GM13977 (cell line): Measurements from ENCODE around the gene SPDYE16.
"Not testable (repeated sequence)": the region's sequence is repeated elsewhere in the genome, so short reads cannot be mapped to it uniquely, and the experiment has no call there.

Source experiments
- DNase-seq: peaks from one replicate; pipeline ENCODE4 v3.0.0; 2012; ENCODE audit warnings: low spot score
- CTCF ChIP-seq: IDR thresholded peaks from 2 replicates; pipeline ENCODE4 v1.5.1; 2012; ENCODE audit warnings: mild to moderate bottlenecking, control low read depth; ENCODE audit not compliant: insufficient read depth; ENCODE audit errors: extremely low read depth, missing control alignments
- in situ Hi-C: fragments of 300-500 bp; cut with MboI; formaldehyde crosslinking; loops from one replicate; pipeline ENCODE4 v1.12.0; 2022; ENCODE audit warnings: low sequenced_read_pairs, low pct_unique_long_range_greater_than_20kb, mixed read lengths, inconsistent platforms; ENCODE audit not compliant: unreplicated experiment

The SPDYE16 gene

GRCh38 chr7:76513817-76514799, 29.0 kb downstream of the SPDYE16 start:
- no peak for DNase-seq
- TF ChIP-seq CTCF = no peak
- in situ Hi-C loops = no loop called here

GRCh38 chr7:76512941-76513816, 29.9 kb downstream of the SPDYE16 start:
- no peak for DNase-seq
- TF ChIP-seq CTCF = no peak
- in situ Hi-C loops = no loop called here

DNA sequence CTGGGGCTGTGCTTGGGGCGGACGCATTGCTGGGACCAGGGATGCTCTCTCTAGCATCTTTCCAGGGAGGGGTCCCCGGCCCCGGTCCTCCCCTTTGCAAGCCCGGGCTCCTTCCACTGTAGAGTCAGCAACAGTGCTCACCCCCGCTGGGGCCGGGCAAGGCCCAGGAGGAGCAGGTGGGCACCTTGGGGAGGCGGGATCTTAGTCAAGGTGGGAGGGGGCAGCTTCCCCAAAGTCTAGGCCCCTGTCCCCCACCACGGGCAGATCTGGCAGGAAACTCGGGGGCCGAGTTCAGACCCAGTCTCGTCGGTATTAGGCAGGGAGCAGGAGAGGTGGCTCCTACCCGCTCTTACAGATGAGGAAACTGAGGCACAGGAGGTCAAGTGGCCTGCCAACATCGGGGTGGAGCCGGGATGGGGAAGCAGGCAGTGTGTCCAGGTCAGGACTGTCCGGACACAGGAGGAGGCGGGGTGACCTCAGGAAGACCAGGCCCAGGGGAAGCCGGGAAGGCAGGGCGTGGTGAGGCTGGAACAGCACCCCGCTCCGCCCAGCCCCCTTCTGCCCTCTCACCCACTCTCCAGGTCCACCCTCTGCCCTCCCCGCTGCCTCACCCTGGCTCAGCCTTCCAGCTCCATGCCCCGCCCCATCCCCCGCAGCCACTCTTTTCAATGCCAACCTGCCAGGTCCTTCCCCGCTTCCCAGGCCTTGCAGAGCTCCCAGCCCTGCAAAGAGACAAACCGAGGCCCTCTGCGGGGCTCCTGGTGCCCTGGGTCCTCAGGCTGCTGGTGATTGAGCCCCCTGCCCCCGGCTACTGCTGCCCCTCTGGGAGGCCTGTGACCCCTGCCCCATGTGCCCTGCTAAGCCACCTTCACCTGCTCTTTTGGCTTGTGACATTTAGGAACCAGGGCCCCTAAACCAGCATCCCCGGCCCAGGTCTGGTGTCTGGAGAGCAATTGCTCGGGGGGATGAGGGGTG, 30.9 kb downstream of the SPDYE16 start:
- in situ Hi-C loops, DNase-seq: not testable (repeated sequence)

- in situ Hi-C loops, DNase-seq: not testable (repeated sequence)
These were observed 31.7 kb downstream of the SPDYE16 start for GRCh38 chr7:76511200-76511910.

- in situ Hi-C loops = no loop called here
- no peak for DNase-seq
- no peak for TF ChIP-seq CTCF
These were observed 32.9 kb downstream of the SPDYE16 start, which contains the start of gene UPK3B for GRCh38 chr7:76509931-76510877. Gene UPK3B, plus strand, starts transcription at chr7:76510552. Its CDS starts 101 bp downstream, at chr7:76510653.

DNA sequence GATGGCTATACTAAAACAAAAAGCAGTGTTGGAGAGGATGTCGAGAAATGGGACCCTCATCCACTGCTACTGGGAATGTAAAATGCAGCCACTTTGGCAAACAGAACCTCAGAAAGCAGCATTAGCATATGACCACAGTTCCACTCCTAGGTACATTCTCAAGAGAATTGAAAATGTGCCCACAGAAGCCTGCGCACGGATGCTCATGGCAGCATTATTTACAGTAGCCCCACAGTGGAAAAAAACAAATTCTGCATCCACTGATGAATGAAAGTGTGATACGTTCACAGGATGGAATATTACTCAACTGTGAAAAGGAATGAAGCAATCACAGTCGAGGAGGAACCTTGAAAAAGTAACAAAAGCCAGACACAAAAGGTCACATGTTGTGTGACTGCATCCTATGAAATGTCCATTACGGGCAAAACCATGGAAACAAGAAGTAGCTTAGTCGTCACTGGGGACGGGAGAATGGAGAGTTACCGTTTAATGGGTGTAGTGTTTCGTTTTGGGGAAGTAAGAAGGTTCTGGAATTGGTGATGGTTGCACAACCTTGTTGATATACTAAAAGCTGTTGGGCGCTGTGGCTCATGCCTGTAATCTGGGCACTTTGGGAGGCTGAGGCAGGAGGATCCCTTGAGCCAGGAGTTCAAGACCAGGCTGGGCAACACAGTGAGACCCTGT, 35.2 kb downstream of the SPDYE16 start:
- in situ Hi-C loops = no loop called here
- no peak for DNase-seq

DNA sequence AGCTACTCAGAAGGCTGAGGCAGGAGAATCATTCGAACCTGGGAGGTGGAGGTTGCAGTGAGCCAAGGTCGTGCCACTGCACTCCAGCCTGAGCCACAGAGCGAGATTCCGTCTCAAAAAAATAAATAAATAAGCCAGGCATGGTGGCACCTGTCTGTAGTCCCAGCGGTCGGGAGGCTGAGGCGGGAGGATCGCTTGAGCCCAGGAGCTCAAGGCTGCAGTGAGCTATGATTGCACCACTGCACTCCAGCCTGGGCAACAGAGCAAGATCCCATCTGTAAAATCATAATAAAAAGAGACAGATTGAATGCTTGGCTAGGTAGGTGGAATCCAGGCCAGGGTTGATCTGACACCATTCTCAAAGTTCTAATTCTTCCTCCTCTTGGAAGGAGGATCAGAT, 36.5 kb downstream of the SPDYE16 start:
- in situ Hi-C loops, DNase-seq: not testable (repeated sequence)

More for the DNA sequence above, 35.2 kb downstream of the SPDYE16 start:
- no peak for TF ChIP-seq CTCF
